ENCODE data around the gene FNBP1.

- TF ChIP-seq CTCF (IDR thresholded peaks at IDR 0.05): no peak
- TF ChIP-seq EZH2 (IDR thresholded peaks at IDR 0.05; ENCODE audit: borderline replicate concordance, insufficient read depth, low read depth, low read length, poor library complexity, severe bottlenecking): no peak
Observed at GRCh38 chr9:130030651-130031127, 12.3 kb downstream of the FNBP1 start.

Measured in B cell (primary cell).